Measurements from ENCODE around the gene PIK3CD. TPM values are rescaled to one million over a fixed set of nuclear protein-coding genes. Genes with fewer than 3 reads are reported as not detected.

The PIK3CD gene
- polyA plus RNA-seq, 1 donor from 2014 or later = 4.2 TPM

DNA sequence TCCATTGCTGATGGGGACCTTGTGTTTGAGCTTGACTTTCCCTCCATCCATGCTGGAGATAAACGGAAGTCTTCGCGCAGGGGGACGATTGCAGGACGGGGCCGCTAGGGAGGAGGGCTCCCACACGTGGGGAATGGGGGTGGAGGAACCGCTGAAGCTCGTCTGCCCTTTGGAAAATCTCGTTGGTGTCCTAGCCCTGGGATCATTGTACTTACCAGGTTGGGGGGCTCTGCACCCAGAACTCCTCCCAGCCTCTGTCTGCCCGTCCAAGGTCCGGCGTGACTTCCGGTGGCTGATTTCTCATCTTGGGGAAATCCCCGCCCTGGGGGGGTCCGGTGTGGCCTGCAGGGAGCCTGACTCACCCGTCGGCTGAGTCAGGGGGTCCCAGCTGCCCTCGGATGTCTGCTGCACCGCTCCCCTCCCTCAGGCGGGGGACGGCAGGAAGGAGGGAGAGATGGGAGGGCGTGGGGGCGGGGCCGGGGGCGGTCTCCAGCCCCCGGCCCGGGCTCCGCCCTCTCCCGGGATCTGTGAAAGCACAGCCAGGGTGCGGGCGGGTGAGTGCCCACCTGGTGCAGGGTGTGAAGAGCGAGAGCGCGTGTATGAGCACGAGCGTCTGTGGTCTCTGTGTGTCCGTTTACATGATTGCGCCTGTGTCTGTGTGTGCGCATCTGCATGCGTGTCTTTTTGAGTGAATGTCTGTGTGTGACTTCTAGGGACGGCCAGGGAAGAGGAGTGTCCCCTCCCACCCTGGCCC lies 35.8 kb downstream of the PIK3CD start:
- H3K9ac ChIP-seq (ENCODE audit: low read length) = peak overlapping the region; percentile 39
- H4K20me1 ChIP-seq (ENCODE audit: insufficient read depth) = no peaks in the 10 kb centered on the region
- H3F3A ChIP-seq (ENCODE audit: insufficient read depth, low read length, poor library complexity, severe bottlenecking) = no peaks in the 10 kb centered on the region
- H2AFZ ChIP-seq (ENCODE audit: low read depth, low read length) = no peak overlapping the region
- no peaks in the 10 kb centered on the region for H3K9me2 ChIP-seq (ENCODE audit: insufficient read depth, low read length)
- TF ChIP-seq MXI1 (conservative IDR thresholded peaks at IDR 0.05; ENCODE audit: poor library complexity, severe bottlenecking) = no peak
- TF ChIP-seq RAD21 (conservative IDR thresholded peaks at IDR 0.05) = no peak
- no peak for TF ChIP-seq POLR2AphosphoS5 (IDR thresholded peaks at IDR 0.05)
- no peak for TF ChIP-seq TAF1 (IDR thresholded peaks at IDR 0.05; ENCODE audit: low read depth)
- TF ChIP-seq, protein P1, sequence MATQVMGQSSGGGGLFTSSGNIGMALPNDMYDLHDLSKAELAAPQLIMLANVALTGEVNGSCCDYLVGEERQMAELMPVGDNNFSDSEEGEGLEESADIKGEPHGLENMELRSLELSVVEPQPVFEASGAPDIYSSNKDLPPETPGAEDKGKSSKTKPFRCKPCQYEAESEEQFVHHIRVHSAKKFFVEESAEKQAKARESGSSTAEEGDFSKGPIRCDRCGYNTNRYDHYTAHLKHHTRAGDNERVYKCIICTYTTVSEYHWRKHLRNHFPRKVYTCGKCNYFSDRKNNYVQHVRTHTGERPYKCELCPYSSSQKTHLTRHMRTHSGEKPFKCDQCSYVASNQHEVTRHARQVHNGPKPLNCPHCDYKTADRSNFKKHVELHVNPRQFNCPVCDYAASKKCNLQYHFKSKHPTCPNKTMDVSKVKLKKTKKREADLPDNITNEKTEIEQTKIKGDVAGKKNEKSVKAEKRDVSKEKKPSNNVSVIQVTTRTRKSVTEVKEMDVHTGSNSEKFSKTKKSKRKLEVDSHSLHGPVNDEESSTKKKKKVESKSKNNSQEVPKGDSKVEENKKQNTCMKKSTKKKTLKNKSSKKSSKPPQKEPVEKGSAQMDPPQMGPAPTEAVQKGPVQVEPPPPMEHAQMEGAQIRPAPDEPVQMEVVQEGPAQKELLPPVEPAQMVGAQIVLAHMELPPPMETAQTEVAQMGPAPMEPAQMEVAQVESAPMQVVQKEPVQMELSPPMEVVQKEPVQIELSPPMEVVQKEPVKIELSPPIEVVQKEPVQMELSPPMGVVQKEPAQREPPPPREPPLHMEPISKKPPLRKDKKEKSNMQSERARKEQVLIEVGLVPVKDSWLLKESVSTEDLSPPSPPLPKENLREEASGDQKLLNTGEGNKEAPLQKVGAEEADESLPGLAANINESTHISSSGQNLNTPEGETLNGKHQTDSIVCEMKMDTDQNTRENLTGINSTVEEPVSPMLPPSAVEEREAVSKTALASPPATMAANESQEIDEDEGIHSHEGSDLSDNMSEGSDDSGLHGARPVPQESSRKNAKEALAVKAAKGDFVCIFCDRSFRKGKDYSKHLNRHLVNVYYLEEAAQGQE (IDR thresholded peaks at IDR 0.05; ENCODE audit: borderline replicate concordance) = no peak
- no peak for TF ChIP-seq SMC3 (conservative IDR thresholded peaks at IDR 0.05; ENCODE audit: poor library complexity)
- TF ChIP-seq EP300 (conservative IDR thresholded peaks at IDR 0.05; ENCODE audit: poor library complexity, severe bottlenecking) = no peak
- TF ChIP-seq, protein P2, sequence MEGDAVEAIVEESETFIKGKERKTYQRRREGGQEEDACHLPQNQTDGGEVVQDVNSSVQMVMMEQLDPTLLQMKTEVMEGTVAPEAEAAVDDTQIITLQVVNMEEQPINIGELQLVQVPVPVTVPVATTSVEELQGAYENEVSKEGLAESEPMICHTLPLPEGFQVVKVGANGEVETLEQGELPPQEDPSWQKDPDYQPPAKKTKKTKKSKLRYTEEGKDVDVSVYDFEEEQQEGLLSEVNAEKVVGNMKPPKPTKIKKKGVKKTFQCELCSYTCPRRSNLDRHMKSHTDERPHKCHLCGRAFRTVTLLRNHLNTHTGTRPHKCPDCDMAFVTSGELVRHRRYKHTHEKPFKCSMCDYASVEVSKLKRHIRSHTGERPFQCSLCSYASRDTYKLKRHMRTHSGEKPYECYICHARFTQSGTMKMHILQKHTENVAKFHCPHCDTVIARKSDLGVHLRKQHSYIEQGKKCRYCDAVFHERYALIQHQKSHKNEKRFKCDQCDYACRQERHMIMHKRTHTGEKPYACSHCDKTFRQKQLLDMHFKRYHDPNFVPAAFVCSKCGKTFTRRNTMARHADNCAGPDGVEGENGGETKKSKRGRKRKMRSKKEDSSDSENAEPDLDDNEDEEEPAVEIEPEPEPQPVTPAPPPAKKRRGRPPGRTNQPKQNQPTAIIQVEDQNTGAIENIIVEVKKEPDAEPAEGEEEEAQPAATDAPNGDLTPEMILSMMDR (IDR thresholded peaks at IDR 0.05; ENCODE audit: poor library complexity, severe bottlenecking) = no peak
- no peak for TF ChIP-seq EZH2 (IDR thresholded peaks at IDR 0.05; ENCODE audit: borderline replicate concordance, insufficient read depth, low read length, poor library complexity, severe bottlenecking)
- no peaks in the 10 kb centered on the region for H3K9me3 ChIP-seq (ENCODE audit: low read length)
- H3K79me2 ChIP-seq (replicated peaks; ENCODE audit: insufficient read depth, low read length) = no peaks in the 10 kb centered on the region
- H3K4me3 ChIP-seq (ENCODE audit: low read length) = peak overlapping the region; percentile 65
- H3K4me2 ChIP-seq (ENCODE audit: low read length) = no peak overlapping the region
- H3K27ac ChIP-seq (ENCODE audit: low read length) = no peak overlapping the region
- peaks cover 32% of the 10 kb centered on the region for H3K27me3 ChIP-seq (ENCODE audit: insufficient read depth, low read depth, low read length)
- no peaks in the 10 kb centered on the region for H3K36me3 ChIP-seq (ENCODE audit: insufficient read depth, low read length)

DNA sequence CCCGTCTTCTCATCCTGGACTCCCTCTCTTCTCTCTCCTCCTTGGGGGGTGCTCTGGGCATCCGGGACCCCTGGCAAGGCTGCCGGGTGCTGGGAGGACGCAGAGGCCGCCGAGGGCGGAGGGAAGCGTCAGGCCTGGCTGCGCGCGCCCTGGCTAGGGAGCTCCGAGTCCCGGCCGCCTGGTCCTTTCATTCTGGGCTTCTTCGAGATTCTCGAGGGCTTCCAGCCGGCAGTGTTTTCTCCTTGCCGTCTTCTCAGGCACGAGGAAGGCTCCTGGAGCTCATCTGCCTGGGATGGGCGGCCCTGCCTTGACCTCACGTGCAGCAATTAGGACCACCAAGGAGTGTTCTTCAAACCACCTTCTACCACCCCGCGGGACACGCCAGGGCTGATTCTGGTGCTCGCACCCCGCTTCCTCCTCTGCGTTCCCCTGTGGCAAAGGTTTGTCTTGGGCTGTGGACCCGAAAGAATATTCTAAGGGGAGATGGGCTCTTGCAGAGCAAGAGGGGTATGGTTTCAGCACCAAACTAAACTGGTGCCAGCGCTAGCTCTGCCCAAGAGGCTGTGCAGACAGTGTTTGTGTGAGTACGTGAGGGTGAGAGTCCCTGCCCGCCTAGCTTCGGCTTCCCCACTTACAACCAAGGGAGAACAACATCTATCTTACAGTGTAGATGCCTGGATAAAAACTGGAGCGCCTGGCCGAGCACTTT lies 36.5 kb downstream of the PIK3CD start:
- no peak overlapping the region for H3K4me2 ChIP-seq (ENCODE audit: low read length)
- H3K36me3 ChIP-seq (ENCODE audit: insufficient read depth, low read length) = no peaks in the 10 kb centered on the region
- TF ChIP-seq SMC3 (conservative IDR thresholded peaks at IDR 0.05; ENCODE audit: poor library complexity) (no peak), TAF1 (IDR thresholded peaks at IDR 0.05; ENCODE audit: low read depth) (no peak), POLR2AphosphoS5 (IDR thresholded peaks at IDR 0.05) (no peak), MXI1 (conservative IDR thresholded peaks at IDR 0.05; ENCODE audit: poor library complexity, severe bottlenecking) (no peak), EZH2 (IDR thresholded peaks at IDR 0.05; ENCODE audit: borderline replicate concordance, insufficient read depth, low read length, poor library complexity, severe bottlenecking) (no peak), RAD21 (conservative IDR thresholded peaks at IDR 0.05) (no peak), EP300 (conservative IDR thresholded peaks at IDR 0.05; ENCODE audit: poor library complexity, severe bottlenecking) (no peak)
- TF ChIP-seq, protein P2 (IDR thresholded peaks at IDR 0.05; ENCODE audit: poor library complexity, severe bottlenecking) = no peak
- TF ChIP-seq, protein P1 (IDR thresholded peaks at IDR 0.05; ENCODE audit: borderline replicate concordance) = no peak
- peaks cover 32% of the 10 kb centered on the region for H3K27me3 ChIP-seq (ENCODE audit: insufficient read depth, low read depth, low read length)
- no peaks in the 10 kb centered on the region for H3K9me2 ChIP-seq (ENCODE audit: insufficient read depth, low read length)
- H3K79me2 ChIP-seq (replicated peaks; ENCODE audit: insufficient read depth, low read length) = no peaks in the 10 kb centered on the region
- peak overlapping the region; percentile 65 for H3K4me3 ChIP-seq (ENCODE audit: low read length)
- no peak overlapping the region for H2AFZ ChIP-seq (ENCODE audit: low read depth, low read length)
- H3K9ac ChIP-seq (ENCODE audit: low read length) = peak overlapping the region; percentile 39
- no peak overlapping the region for H3K27ac ChIP-seq (ENCODE audit: low read length)
- H3K9me3 ChIP-seq (ENCODE audit: low read length) = no peaks in the 10 kb centered on the region
- no peaks in the 10 kb centered on the region for H4K20me1 ChIP-seq (ENCODE audit: insufficient read depth)
- H3F3A ChIP-seq (ENCODE audit: insufficient read depth, low read length, poor library complexity, severe bottlenecking) = no peaks in the 10 kb centered on the region
